Mesothelial cell of epicardium (in vitro differentiated cells): ENCODE measurements around the gene CLCA1. TPM values are rescaled to one million over a fixed set of nuclear protein-coding genes. Genes with fewer than 3 reads are reported as not detected.

Experiments
- DNase-seq, 2 experiments: peaks; one replicate each; pipeline ENCODE4 v3.0.0; 2021; ENCODE audit warnings: low spot score in 2 of 2; ENCODE audit not compliant: unreplicated experiment in 2 of 2
- H3K27ac Mint-ChIP-seq: 2 replicates; pipeline ENCODE4 v1.8.0; 2021; ENCODE audit warnings: mixed read lengths
- H3K27me3 Mint-ChIP-seq: 2 replicates; pipeline ENCODE4 v1.8.0; 2021; ENCODE audit warnings: low read depth, mixed read lengths
- H3K36me3 Mint-ChIP-seq: 2 replicates; pipeline ENCODE4 v1.8.0; 2021; ENCODE audit warnings: mixed read lengths
- H3K4me1 Mint-ChIP-seq: 2 replicates; pipeline ENCODE4 v1.8.0; 2021; ENCODE audit warnings: mixed read lengths
- H3K4me3 Mint-ChIP-seq: 2 replicates; pipeline ENCODE4 v1.8.0; 2021; ENCODE audit warnings: mild to moderate bottlenecking, moderate library complexity, mixed read lengths
- H3K9me3 Mint-ChIP-seq: 2 replicates; pipeline ENCODE4 v1.8.0; 2021; ENCODE audit warnings: mixed read lengths
- CTCF ChIP-seq: fragments of 200-600 bp; sonication (generic); IDR thresholded peaks from one replicate; pipeline ENCODE4 v1.5.0; 2021; ENCODE audit warnings: antibody characterized with exemption; ENCODE audit not compliant: unreplicated experiment
- total RNA-seq: library from RNA; stranded (reverse); gene quantifications from 3 replicates; pipeline ENCODE4 v1.2.1, GENCODE V29; 2021

CLCA1 gene
- total RNA-seq, 1 donor from 2014 or later, result not detected

GRCh38 chr1:86466109-86466844, 2.5 kb upstream of the CLCA1 start:
- no peaks in the 10 kb centered on the region for H3K9me3 Mint-ChIP-seq
- H3K4me3 Mint-ChIP-seq, result no peak overlapping the region
- H3K27ac Mint-ChIP-seq, result no peak overlapping the region

GRCh38 chr1:86466986-86467385, 1.7 kb upstream of the CLCA1 start:
- H3K4me1 Mint-ChIP-seq, result no peaks in the 10 kb centered on the region
- no peaks in the 10 kb centered on the region for H3K9me3 Mint-ChIP-seq
- no peak overlapping the region for H3K27ac Mint-ChIP-seq
- peaks cover 32% of the 10 kb centered on the region for H3K27me3 Mint-ChIP-seq
- DNase-seq, result no peak
- no peak overlapping the region for H3K4me3 Mint-ChIP-seq
- H3K36me3 Mint-ChIP-seq, result no peaks in the 10 kb centered on the region
- TF ChIP-seq CTCF, result no peak

More at GRCh38 chr1:86466109-86466844, 2.5 kb upstream of the CLCA1 start:
- no peaks in the 10 kb centered on the region for H3K4me1 Mint-ChIP-seq
- H3K27me3 Mint-ChIP-seq, result peaks cover 31% of the 10 kb centered on the region
- no peak for TF ChIP-seq CTCF
- H3K36me3 Mint-ChIP-seq, result no peaks in the 10 kb centered on the region
- DNase-seq, result no peak

GRCh38 chr1:86470859-86471258, 2.1 kb downstream of the CLCA1 start:
- Mint-ChIP-seq H3K4me1 (peaks cover 2% of the 10 kb centered on the region), H3K4me3 (no peak overlapping the region), H3K9me3 (no peaks in the 10 kb centered on the region), H3K27me3 (peaks cover 31% of the 10 kb centered on the region), H3K27ac (no peak overlapping the region), H3K36me3 (no peaks in the 10 kb centered on the region)
- no peak for DNase-seq
- TF ChIP-seq CTCF, result no peak

GRCh38 chr1:86471291-86471690, 2.6 kb downstream of the CLCA1 start:
- H3K27ac Mint-ChIP-seq, result no peak overlapping the region
- no peak overlapping the region for H3K4me3 Mint-ChIP-seq
- H3K36me3 Mint-ChIP-seq, result no peaks in the 10 kb centered on the region
- TF ChIP-seq CTCF, result no peak
- no peak for DNase-seq
- H3K27me3 Mint-ChIP-seq, result peaks cover 31% of the 10 kb centered on the region
- H3K4me1 Mint-ChIP-seq, result peaks cover 2% of the 10 kb centered on the region
- H3K9me3 Mint-ChIP-seq, result no peaks in the 10 kb centered on the region

GRCh38 chr1:86472152-86472551, 3.4 kb downstream of the CLCA1 start:
- peaks cover 2% of the 10 kb centered on the region for H3K4me1 Mint-ChIP-seq
- no peak overlapping the region for H3K27ac Mint-ChIP-seq
- H3K27me3 Mint-ChIP-seq, result peaks cover 27% of the 10 kb centered on the region
- DNase-seq, result no peak
- TF ChIP-seq CTCF, result no peak
- no peaks in the 10 kb centered on the region for H3K36me3 Mint-ChIP-seq
- no peak overlapping the region for H3K4me3 Mint-ChIP-seq
- no peaks in the 10 kb centered on the region for H3K9me3 Mint-ChIP-seq
